ENCODE measurements around the gene FLT4. TPM values are rescaled to one million over a fixed set of nuclear protein-coding genes. Genes with fewer than 3 reads are reported as not detected.

FLT4 gene
- total and polyA plus RNA-seq, 4 donors, result 12.6 to 42.1 (median 25.3) TPM

- Histone ChIP-seq H3K9me3 (ENCODE audit: control insufficient read depth in 4 of 4, insufficient read depth in 3 of 4, low read length in 3 of 4) (peaks cover 0 to 1% (median 0%) of the 10 kb centered on the region in 4 donors), H3K36me3 (ENCODE audit: control insufficient read depth in 4 of 4, insufficient read depth in 4 of 4, low read length in 4 of 4) (no peaks in the 10 kb centered on the region), H3K27ac (ENCODE audit: low read depth in 1 of 2, low read length in 1 of 2) (peak overlapping the region in 1 of 2 donors; percentile 44), H3K9ac (ENCODE audit: insufficient read depth in 1 of 2, low read length in 2 of 2) (no peak overlapping the region), H3K4me1 (ENCODE audit: control insufficient read depth in 5 of 5, insufficient read depth in 5 of 5, low read length in 5 of 5) (peaks cover 0 to 15% (median 0%) of the 10 kb centered on the region in 5 donors), H3K27me3 (ENCODE audit: control insufficient read depth in 3 of 3, insufficient read depth in 3 of 3, low read length in 2 of 3) (peaks cover 0 to 33% (median 32%) of the 10 kb centered on the region in 3 donors), H3K4me3 (no peak overlapping the region)
- 60 to 69% methylated on average over 1 of the region's 1 CpG for WGBS, 2 donors
- ATAC-seq (ENCODE audit: insufficient read depth, low FRiP score) (no peak), DNase-seq (no peak)
- no peak for TF ChIP-seq CTCF (IDR thresholded peaks at IDR 0.05; ENCODE audit: control extremely low read depth, extremely low read depth)
These were observed 2.5 kb downstream of the FLT4 start for GRCh38 chr5:180646963-180647305.

- TF ChIP-seq CTCF (IDR thresholded peaks at IDR 0.05; ENCODE audit: control extremely low read depth, extremely low read depth), result no peak
- no peak for DNase-seq
- Histone ChIP-seq H3K36me3 (ENCODE audit: control insufficient read depth in 4 of 4, insufficient read depth in 4 of 4, low read length in 4 of 4) (no peaks in the 10 kb centered on the region), H3K27me3 (ENCODE audit: control insufficient read depth in 3 of 3, insufficient read depth in 3 of 3, low read length in 2 of 3) (peaks cover 0 to 28% (median 28%) of the 10 kb centered on the region in 3 donors), H3K4me3 (no peak overlapping the region), H3K27ac (ENCODE audit: low read depth in 1 of 2, low read length in 1 of 2) (peak overlapping the region in 1 of 2 donors; percentile 44), H3K9ac (ENCODE audit: insufficient read depth in 1 of 2, low read length in 2 of 2) (no peak overlapping the region), H3K4me1 (ENCODE audit: control insufficient read depth in 5 of 5, insufficient read depth in 5 of 5, low read length in 5 of 5) (peaks cover 0 to 15% (median 0%) of the 10 kb centered on the region in 5 donors), H3K9me3 (ENCODE audit: control insufficient read depth in 4 of 4, insufficient read depth in 3 of 4, low read length in 3 of 4) (peaks cover 0 to 1% (median 0%) of the 10 kb centered on the region in 4 donors)
- WGBS, 2 donors, result 62 to 76% methylated on average over 10 of the region's 10 CpGs
- no peak for ATAC-seq (ENCODE audit: insufficient read depth, low FRiP score)
These were observed 3.0 kb downstream of the FLT4 start for GRCh38 chr5:180646289-180646962.

- H3K27ac ChIP-seq (ENCODE audit: low read depth in 1 of 2, low read length in 1 of 2), result peak overlapping the region in 1 of 2 donors; percentile 44
- peaks cover 0 to 22% (median 20%) of the 10 kb centered on the region in 3 donors for H3K27me3 ChIP-seq (ENCODE audit: control insufficient read depth in 3 of 3, insufficient read depth in 3 of 3, low read length in 2 of 3)
- H3K4me3 ChIP-seq, result no peak overlapping the region
- peak; percentile 25 to 44 (median 35) for DNase-seq
- ATAC-seq (ENCODE audit: insufficient read depth, low FRiP score), result no peak
- WGBS, 2 donors, result 43 to 45% methylated on average over 28 to 34 of the region's 34 CpGs
- TF ChIP-seq CTCF (IDR thresholded peaks at IDR 0.05; ENCODE audit: control extremely low read depth, extremely low read depth), result no peak
- no peak overlapping the region for H3K9ac ChIP-seq (ENCODE audit: insufficient read depth in 1 of 2, low read length in 2 of 2)
- no peaks in the 10 kb centered on the region for H3K36me3 ChIP-seq (ENCODE audit: control insufficient read depth in 4 of 4, insufficient read depth in 4 of 4, low read length in 4 of 4)
- H3K4me1 ChIP-seq (ENCODE audit: control insufficient read depth in 5 of 5, insufficient read depth in 5 of 5, low read length in 5 of 5), result peaks cover 0 to 22% (median 0%) of the 10 kb centered on the region in 5 donors
- H3K9me3 ChIP-seq (ENCODE audit: control insufficient read depth in 4 of 4, insufficient read depth in 3 of 4, low read length in 3 of 4), result peaks cover 0 to 1% (median 0%) of the 10 kb centered on the region in 4 donors
These were observed 3.9 kb downstream of the FLT4 start for GRCh38 chr5:180645274-180646204.
